Upper lobe of left lung (tissue), 4 donors: ENCODE data around the gene MYLK.

Source experiments
- POLR2A ChIP-seq, 4 donors: fragments of 450-650 bp; IDR thresholded peaks; one replicate each; pipeline ENCODE4 v1.5.1; 2016 to 2017; ENCODE audit warnings: antibody characterized with exemption in 4 of 4, mild to moderate bottlenecking in 2 of 4
- POLR2AphosphoS5 ChIP-seq, 2 donors: sonication (generic); formaldehyde crosslinking; IDR thresholded peaks; one replicate each; pipeline ENCODE4 v1.5.1; 2017; ENCODE audit warnings: antibody characterized with exemption in 2 of 2
- TF ChIP-seq, protein P1 (sequence below), 6 experiments: fragments of 450-650 bp in 4 of 6; fragments of 200-600 bp in 2 of 6; sonication (generic) in 2 of 6; IDR thresholded peaks; one replicate each; pipeline ENCODE4 v1.5.1; 2016 to 2019; ENCODE audit warnings: antibody characterized with exemption in 6 of 6

DNA sequence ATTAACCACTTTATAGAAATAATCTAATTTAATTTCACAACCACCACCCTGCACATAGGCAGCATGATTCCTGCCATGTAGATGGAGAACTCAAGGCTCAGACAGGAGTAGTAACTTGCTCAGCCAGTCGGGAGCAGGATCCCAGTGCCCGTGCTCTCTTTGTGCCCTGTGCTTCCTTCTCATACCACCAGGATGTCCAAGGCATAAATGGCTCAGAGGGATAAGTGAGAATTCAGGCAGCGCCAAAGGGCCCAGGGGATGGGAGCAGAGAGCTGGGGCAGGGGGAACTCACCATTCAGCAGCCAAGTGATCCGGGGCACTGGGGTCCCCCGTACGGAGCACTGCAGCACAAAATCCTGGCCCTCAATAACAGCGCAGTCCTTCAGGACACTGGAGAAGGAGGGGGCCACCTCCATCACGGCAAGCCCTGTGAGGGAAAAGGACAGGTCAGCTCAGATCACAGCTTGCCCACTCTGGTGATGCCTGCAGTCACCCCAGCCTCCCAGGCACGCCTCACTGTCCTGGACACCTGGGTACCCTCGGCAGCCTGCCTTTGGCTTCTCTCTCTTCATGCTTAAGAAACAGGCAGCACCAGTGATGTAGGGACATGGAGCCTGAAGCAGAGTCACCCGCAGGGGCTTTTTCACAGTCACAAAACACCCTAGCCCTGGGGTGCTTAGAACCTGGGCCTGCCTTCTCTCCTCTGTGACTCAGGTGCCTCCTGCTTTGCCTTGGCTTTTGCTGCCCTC lies 158.3 kb downstream of the MYLK start:
- TF ChIP-seq POLR2AphosphoS5 (IDR thresholded peaks at IDR 0.05) (no peak), POLR2A (IDR thresholded peaks at IDR 0.05) (no peak)
- TF ChIP-seq, protein P1, sequence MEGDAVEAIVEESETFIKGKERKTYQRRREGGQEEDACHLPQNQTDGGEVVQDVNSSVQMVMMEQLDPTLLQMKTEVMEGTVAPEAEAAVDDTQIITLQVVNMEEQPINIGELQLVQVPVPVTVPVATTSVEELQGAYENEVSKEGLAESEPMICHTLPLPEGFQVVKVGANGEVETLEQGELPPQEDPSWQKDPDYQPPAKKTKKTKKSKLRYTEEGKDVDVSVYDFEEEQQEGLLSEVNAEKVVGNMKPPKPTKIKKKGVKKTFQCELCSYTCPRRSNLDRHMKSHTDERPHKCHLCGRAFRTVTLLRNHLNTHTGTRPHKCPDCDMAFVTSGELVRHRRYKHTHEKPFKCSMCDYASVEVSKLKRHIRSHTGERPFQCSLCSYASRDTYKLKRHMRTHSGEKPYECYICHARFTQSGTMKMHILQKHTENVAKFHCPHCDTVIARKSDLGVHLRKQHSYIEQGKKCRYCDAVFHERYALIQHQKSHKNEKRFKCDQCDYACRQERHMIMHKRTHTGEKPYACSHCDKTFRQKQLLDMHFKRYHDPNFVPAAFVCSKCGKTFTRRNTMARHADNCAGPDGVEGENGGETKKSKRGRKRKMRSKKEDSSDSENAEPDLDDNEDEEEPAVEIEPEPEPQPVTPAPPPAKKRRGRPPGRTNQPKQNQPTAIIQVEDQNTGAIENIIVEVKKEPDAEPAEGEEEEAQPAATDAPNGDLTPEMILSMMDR (IDR thresholded peaks at IDR 0.05): no peak
